Measurements from ENCODE around the gene CTNNA3. TPM values are rescaled to one million over a fixed set of nuclear protein-coding genes. Genes with fewer than 3 reads are reported as not detected.

CTNNA3 gene
- total RNA-seq, 1 experiment from 2014 or later = 0.32 TPM

- Histone ChIP-seq H3K4me1 (ENCODE audit: control insufficient read depth in 1 of 2, insufficient read depth in 2 of 2, low read length in 2 of 2) (peaks cover 0 to 5% of the 10 kb centered on the region in 2 experiments; a peak in 2 of 4 replicates), H3K4me3 (replicated peaks in 1 of 2; ENCODE audit: low read depth in 1 of 2, low read length in 2 of 2) (no peak overlapping the region), H3K27me3 (ENCODE audit: insufficient read depth, low read length) (no peaks in the 10 kb centered on the region), H3K27ac (ENCODE audit: low read depth, low read length) (no peak overlapping the region), H4K20me1 (ENCODE audit: insufficient read depth) (no peaks in the 10 kb centered on the region), H2AFZ (ENCODE audit: low read depth, low read length, poor library complexity, severe bottlenecking) (no peak overlapping the region), H3K9me3 (ENCODE audit: control insufficient read depth in 1 of 2, insufficient read depth in 1 of 2, low read depth in 1 of 2, low read length in 2 of 2) (no peaks in the 10 kb centered on the region), H3K4me2 (ENCODE audit: low read length) (no peak overlapping the region), H3K79me2 (ENCODE audit: insufficient read depth, low read length) (no peaks in the 10 kb centered on the region), H3K9ac (ENCODE audit: low read length) (no peak overlapping the region), H3K36me3 (ENCODE audit: control insufficient read depth in 1 of 2, insufficient read depth in 2 of 2, low read length in 2 of 2) (no peaks in the 10 kb centered on the region), H3K9me2 (ENCODE audit: insufficient read depth) (no peaks in the 10 kb centered on the region)
- no peak for ATAC-seq
- no peak for TF ChIP-seq CEBPB (IDR thresholded peaks at IDR 0.05; ENCODE audit: low read depth)
- TF ChIP-seq ATF3 (IDR thresholded peaks at IDR 0.05) = no peak
- TF ChIP-seq YY1 (IDR thresholded peaks at IDR 0.05; ENCODE audit: extremely low read depth, insufficient replicate concordance, low read depth, low read length) = no peak
- TF ChIP-seq REST (IDR thresholded peaks at IDR 0.05; ENCODE audit: low read depth) = no peak
- TF ChIP-seq, protein P1, sequence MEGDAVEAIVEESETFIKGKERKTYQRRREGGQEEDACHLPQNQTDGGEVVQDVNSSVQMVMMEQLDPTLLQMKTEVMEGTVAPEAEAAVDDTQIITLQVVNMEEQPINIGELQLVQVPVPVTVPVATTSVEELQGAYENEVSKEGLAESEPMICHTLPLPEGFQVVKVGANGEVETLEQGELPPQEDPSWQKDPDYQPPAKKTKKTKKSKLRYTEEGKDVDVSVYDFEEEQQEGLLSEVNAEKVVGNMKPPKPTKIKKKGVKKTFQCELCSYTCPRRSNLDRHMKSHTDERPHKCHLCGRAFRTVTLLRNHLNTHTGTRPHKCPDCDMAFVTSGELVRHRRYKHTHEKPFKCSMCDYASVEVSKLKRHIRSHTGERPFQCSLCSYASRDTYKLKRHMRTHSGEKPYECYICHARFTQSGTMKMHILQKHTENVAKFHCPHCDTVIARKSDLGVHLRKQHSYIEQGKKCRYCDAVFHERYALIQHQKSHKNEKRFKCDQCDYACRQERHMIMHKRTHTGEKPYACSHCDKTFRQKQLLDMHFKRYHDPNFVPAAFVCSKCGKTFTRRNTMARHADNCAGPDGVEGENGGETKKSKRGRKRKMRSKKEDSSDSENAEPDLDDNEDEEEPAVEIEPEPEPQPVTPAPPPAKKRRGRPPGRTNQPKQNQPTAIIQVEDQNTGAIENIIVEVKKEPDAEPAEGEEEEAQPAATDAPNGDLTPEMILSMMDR (IDR thresholded peaks at IDR 0.05 in 2 of 3, conservative IDR thresholded peaks at IDR 0.05 in 1 of 3; ENCODE audit: borderline replicate concordance in 1 of 3, insufficient read depth in 1 of 3, low read depth in 2 of 3, low read length in 2 of 3) = no peak
- TF ChIP-seq TCF7L2 (IDR thresholded peaks at IDR 0.05; ENCODE audit: borderline replicate concordance, extremely low read depth, insufficient read depth, insufficient read length) = no peak
- no peak for TF ChIP-seq SP1 (IDR thresholded peaks at IDR 0.05; ENCODE audit: low read depth)
- TF ChIP-seq, protein P2, sequence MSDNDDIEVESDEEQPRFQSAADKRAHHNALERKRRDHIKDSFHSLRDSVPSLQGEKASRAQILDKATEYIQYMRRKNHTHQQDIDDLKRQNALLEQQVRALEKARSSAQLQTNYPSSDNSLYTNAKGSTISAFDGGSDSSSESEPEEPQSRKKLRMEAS (IDR thresholded peaks at IDR 0.05) = no peak
- TF ChIP-seq CBX3 (IDR thresholded peaks at IDR 0.05; ENCODE audit: low read depth) = no peak
- no peak for TF ChIP-seq EZH2phosphoT487 (IDR thresholded peaks at IDR 0.05; ENCODE audit: borderline replicate concordance)
- TF ChIP-seq RAD21 (IDR thresholded peaks at IDR 0.05; ENCODE audit: low read depth) = no peak
- no peak for DNase-seq (ENCODE audit: low read depth, low spot score)
- intact Hi-C loops (cut with micrococcal nuclease) = no loop called here
- CTCF ChIA-PET = no interaction called here
- POLR2A ChIA-PET = no interaction called here
- BruUV-seq (replicated peaks) = no TSS peak
- RAD21 ChIA-PET (ENCODE audit: low non-redundant PET in 1 of 2, low total read pairs in 2 of 2, uncharacterized antibody in 2 of 2, unreplicated experiment in 2 of 2) = no interaction called here
These were observed 943.3 kb downstream of the CTNNA3 start for GRCh38 chr10:66752714-66753113.
